Measurements from ENCODE around the gene KLF12. TPM values are rescaled to one million over a fixed set of nuclear protein-coding genes. Genes with fewer than 3 reads are reported as not detected.

Gene KLF12
- total and polyA plus RNA-seq, 2 donors (not counting 3 experiments of a cell fraction or from before 2014, with no cell fraction given): 16.0 to 25.9 TPM

- no peaks in the 10 kb centered on the region for H3K9me1 ChIP-seq (replicated peaks; ENCODE audit: control insufficient read depth, extremely low read depth, insufficient read depth, low read length)
- dilution Hi-C loops (cut with MboI; ENCODE audit: extremely low pct_ligation_motif_present, low sequenced_read_pairs) (no loop called here), intact Hi-C loops (cut with micrococcal nuclease) (no loop called here)
- FAIRE-seq (no peak), DNase-seq (ENCODE audit: low read depth, low spot score) (no peak)
- CTCF ChIA-PET: no interaction called here
- H3K9me3 ChIP-seq (replicated peaks; ENCODE audit: control insufficient read depth, insufficient read depth, low read length): no peaks in the 10 kb centered on the region
- TF ChIP-seq POLR2AphosphoS5 (IDR thresholded peaks at IDR 0.05; ENCODE audit: insufficient read depth, low read depth, low read length) (no peak), EZH2 (IDR thresholded peaks at IDR 0.05; ENCODE audit: borderline replicate concordance, low read depth, low read length, severe bottlenecking) (no peak), JUN (IDR thresholded peaks at IDR 0.05; ENCODE audit: borderline replicate concordance, insufficient read depth, insufficient read length, low read depth) (no peak), GATA2 (IDR thresholded peaks at IDR 0.05; ENCODE audit: insufficient read depth, insufficient read length, low read depth, low read length) (no peak), MAX (IDR thresholded peaks at IDR 0.05; ENCODE audit: insufficient read depth, insufficient read length) (no peak), MYC (IDR thresholded peaks at IDR 0.05; ENCODE audit: low read depth, low read length) (no peak), FOS (IDR thresholded peaks at IDR 0.05; ENCODE audit: borderline replicate concordance, insufficient read depth, low read length) (no peak), POLR2A (IDR thresholded peaks at IDR 0.05; ENCODE audit: low read depth, low read length) (no peak), CTCF (IDR thresholded peaks at IDR 0.05; ENCODE audit: extremely low read depth in 1 of 2, insufficient read depth in 1 of 2, low read depth in 1 of 2, low read length in 2 of 2) (no peak)
- no peak overlapping the region for H3K4me2 ChIP-seq (ENCODE audit: insufficient read depth, low read length)
- no peaks in the 10 kb centered on the region for H3K79me2 ChIP-seq (ENCODE audit: control insufficient read depth, insufficient read depth, low read length)
- no peak overlapping the region for H2AFZ ChIP-seq (ENCODE audit: low read depth, low read length)
- H3K27me3 ChIP-seq (ENCODE audit: control insufficient read depth in 2 of 2, insufficient read depth in 2 of 2, low read length in 2 of 2): no peaks in the 10 kb centered on the region
- no peak overlapping the region for H3K4me3 ChIP-seq (replicated peaks in 1 of 3; ENCODE audit: insufficient read depth in 1 of 3, low read depth in 1 of 3, low read length in 3 of 3)
- BruUV-seq (replicated peaks): no TSS peak
- H3K36me3 ChIP-seq (ENCODE audit: control insufficient read depth in 2 of 2, extremely low read depth in 1 of 2, insufficient read depth in 2 of 2, low read length in 2 of 2): no peaks in the 10 kb centered on the region
- H3K9ac ChIP-seq (replicated peaks; ENCODE audit: extremely low read depth, insufficient read depth, low read length): no peak overlapping the region
- H3K27ac ChIP-seq (ENCODE audit: insufficient read depth, low read depth, low read length): no peak overlapping the region
- POLR2A ChIA-PET: no interaction called here
- no peaks in the 10 kb centered on the region for H4K20me1 ChIP-seq (replicated peaks; ENCODE audit: control insufficient read depth, extremely low read depth, insufficient read depth, low read length)
- H3K4me1 ChIP-seq (ENCODE audit: control insufficient read depth, extremely low read depth, insufficient read depth, low read length): no peaks in the 10 kb centered on the region
Observed at GRCh38 chr13:74148352-74148751, 14.1 kb upstream of the KLF12 start.

All from endothelial cell of umbilical vein (primary cell).